Measurements from ENCODE around the gene NFKBIB.
"Not testable (repeated sequence)": the region's sequence is repeated elsewhere in the genome, so short reads cannot be mapped to it uniquely, and the experiment has no call there.

NFKBIB gene

GRCh38 chr19:38899447-38900201, at the start of gene NFKBIB, which contains the start of gene SIRT2:
Gene NFKBIB, plus strand, starts transcription at chr19:38899969. Its CDS starts 64 bp downstream, at chr19:38900033.
Gene SIRT2, minus strand, starts transcription at chr19:38899618. Its CDS starts 97 bp downstream, at chr19:38899521.
- DNase-seq (ENCODE audit: low read depth in 2 of 2) = peak; percentile 97 to 100

GRCh38 chr19:38850436-38850975, 49.3 kb upstream of the NFKBIB start:
- DNase-seq (ENCODE audit: low read depth in 2 of 2) = peak in 1 of 2 donors; percentile 97

GRCh38 chr19:38850976-38851621, 48.7 kb upstream of the NFKBIB start:
- no peak for DNase-seq (ENCODE audit: low read depth in 2 of 2)

GRCh38 chr19:38851622-38852230, 48.0 kb upstream of the NFKBIB start:
- DNase-seq (ENCODE audit: low read depth in 2 of 2) = peak; percentile 75 to 81

GRCh38 chr19:38852231-38853044, 47.3 kb upstream of the NFKBIB start:
- DNase-seq (ENCODE audit: low read depth in 2 of 2) = peak in 1 of 2 donors; percentile 40

GRCh38 chr19:38853214-38853613, 46.6 kb upstream of the NFKBIB start:
- no peak for DNase-seq (ENCODE audit: low read depth in 2 of 2)

- not testable (repeated sequence) for DNase-seq (ENCODE audit: low read depth in 2 of 2)
Observed at GRCh38 chr19:38854961-38855360, 44.8 kb upstream of the NFKBIB start.

GRCh38 chr19:38855751-38856150, 44.0 kb upstream of the NFKBIB start:
- DNase-seq (ENCODE audit: low read depth in 2 of 2) = not testable (repeated sequence)

- no peak for DNase-seq (ENCODE audit: low read depth in 2 of 2)
Observed at GRCh38 chr19:38856813-38857212, 43.0 kb upstream of the NFKBIB start.

- not testable (repeated sequence) for DNase-seq (ENCODE audit: low read depth in 2 of 2)
Observed at GRCh38 chr19:38859631-38860204, 40.1 kb upstream of the NFKBIB start.

GRCh38 chr19:38861368-38861767, 38.4 kb upstream of the NFKBIB start:
- no peak for DNase-seq (ENCODE audit: low read depth in 2 of 2)

- DNase-seq (ENCODE audit: low read depth in 2 of 2) = no peak
Observed at GRCh38 chr19:38862321-38863059, 37.3 kb upstream of the NFKBIB start.

GRCh38 chr19:38867171-38867780, 32.5 kb upstream of the NFKBIB start:
- no peak for DNase-seq (ENCODE audit: low read depth in 2 of 2)

- no peak for DNase-seq (ENCODE audit: low read depth in 2 of 2)
Observed at GRCh38 chr19:38868551-38868950, 31.2 kb upstream of the NFKBIB start.

- DNase-seq (ENCODE audit: low read depth in 2 of 2) = no peak
Observed at GRCh38 chr19:38869160-38869835, 30.5 kb upstream of the NFKBIB start.

GRCh38 chr19:38869836-38870607, 29.7 kb upstream of the NFKBIB start:
- peak; percentile 87 for DNase-seq (ENCODE audit: low read depth in 2 of 2)

GRCh38 chr19:38870612-38871011, 29.2 kb upstream of the NFKBIB start:
- no peak for DNase-seq (ENCODE audit: low read depth in 2 of 2)

GRCh38 chr19:38873400-38873799, 26.4 kb upstream of the NFKBIB start:
- not testable (repeated sequence) for DNase-seq (ENCODE audit: low read depth in 2 of 2)
